Erythroblast (primary cell): ENCODE data around the gene GFOD1.

Experiments
- GATA1 ChIP-seq: IDR thresholded peaks from 2 replicates; pipeline ENCODE4 v1.6.1; 2011; ENCODE audit warnings: low read depth, mild to moderate bottlenecking, control low read depth, low read length, moderate library complexity
- POLR2A ChIP-seq: IDR thresholded peaks from 2 replicates; pipeline ENCODE4 v1.6.1; 2011; ENCODE audit warnings: mild to moderate bottlenecking, low read length

DNA sequence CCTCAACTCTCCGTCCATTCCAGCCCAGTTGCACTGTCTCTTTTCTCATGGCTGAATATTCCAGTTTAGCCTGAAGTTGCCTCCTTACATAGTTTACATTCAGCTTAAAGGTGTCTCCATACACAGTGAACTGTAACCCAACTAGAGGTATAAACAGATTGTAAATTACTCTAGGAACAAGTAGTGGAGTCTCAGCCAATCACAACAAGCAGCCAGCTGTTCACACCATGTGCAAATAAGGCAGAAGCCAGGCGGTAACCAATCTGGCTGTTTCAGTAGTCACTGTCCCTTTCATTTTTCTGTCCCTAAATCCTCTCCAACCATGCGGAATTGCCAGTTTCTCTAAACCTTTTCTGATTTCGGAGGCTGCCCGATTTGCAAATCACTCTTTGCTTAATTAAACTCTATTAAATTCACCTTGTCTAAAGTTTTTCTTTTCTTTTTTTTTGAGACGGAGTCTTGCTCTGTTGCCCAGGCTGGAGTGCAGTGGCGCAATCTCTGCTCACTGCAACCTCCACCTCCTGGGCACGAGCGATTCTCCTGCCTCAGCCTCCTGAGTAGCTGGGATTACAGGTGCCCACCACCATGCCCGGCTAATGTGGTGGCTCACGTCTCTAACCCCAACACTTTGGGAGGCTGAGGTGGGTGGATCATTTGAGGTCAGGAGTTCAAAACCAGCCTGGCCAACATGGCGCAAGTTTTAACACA, 37.6 kb upstream of the GFOD1 start:
- no peak for TF ChIP-seq POLR2A
- no peak for TF ChIP-seq GATA1
